GM18861 (cell line): ENCODE data around the gene FBXW10B.
"Not testable (repeated sequence)": the region's sequence is repeated elsewhere in the genome, so short reads cannot be mapped to it uniquely, and the experiment has no call there.

Experiments
- ATAC-seq: cut with Tn5 transposase; IDR thresholded peaks from one replicate; pipeline ENCODE4 v1.9.1; 2021; ENCODE audit not compliant: unreplicated experiment

Gene FBXW10B, protein sequence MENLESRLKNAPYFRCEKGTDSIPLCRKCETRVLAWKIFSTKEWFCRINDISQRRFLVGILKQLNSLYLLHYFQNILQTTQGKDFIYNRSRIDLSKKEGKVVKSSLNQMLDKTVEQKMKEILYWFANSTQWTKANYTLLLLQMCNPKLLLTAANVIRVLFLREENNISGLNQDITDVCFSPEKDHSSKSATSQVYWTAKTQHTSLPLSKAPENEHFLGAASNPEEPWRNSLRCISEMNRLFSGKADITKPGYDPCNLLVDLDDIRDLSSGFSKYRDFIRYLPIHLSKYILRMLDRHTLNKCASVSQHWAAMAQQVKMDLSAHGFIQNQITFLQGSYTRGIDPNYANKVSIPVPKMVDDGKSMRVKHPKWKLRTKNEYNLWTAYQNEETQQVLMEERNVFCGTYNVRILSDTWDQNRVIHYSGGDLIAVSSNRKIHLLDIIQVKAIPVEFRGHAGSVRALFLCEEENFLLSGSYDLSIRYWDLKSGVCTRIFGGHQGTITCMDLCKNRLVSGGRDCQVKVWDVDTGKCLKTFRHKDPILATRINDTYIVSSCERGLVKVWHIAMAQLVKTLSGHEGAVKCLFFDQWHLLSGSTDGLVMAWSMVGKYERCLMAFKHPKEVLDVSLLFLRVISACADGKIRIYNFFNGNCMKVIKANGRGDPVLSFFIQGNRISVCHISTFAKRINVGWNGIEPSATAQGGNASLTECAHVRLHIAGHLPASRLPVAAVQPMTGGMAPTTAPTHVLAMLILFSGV

DNA sequence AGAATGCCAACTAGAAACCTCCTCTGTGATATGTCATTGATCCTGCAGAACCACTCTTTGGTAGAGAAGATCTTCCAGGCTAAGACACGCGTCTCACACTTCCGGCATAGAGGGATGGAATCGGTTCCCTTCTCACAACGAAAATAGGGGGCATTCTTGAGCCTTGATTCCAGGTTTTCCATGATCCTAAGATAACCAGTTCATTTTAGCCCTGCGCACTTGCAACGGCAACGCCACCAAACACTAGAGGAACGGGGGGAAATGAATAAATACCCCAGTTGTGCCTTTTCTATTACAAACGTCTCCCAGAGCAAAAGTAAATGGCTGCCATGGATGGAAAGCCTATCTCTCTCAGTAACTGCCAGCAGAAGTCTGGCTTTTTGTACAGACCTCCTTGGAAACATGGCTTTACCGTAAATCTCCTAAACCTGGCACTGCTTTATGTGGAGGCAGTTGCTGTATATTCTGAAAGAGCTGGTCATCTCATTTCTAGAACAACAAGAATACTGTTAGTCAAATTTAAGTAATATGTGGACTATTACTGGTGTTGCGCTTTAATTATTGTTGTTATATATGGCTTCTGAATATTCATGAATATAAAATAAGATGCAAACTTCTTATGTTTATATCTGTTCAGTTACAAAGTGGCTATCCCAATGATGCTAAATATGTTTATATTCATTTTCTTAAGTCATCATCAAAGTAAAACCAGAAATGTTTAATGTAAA, at the start of gene FBXW10B:
Gene FBXW10B (minus strand): TSS at position 374 of the 728 bp plus-strand sequence. CDS start 192 bp downstream, at position 182.
- ATAC-seq: not testable (repeated sequence)

DNA sequence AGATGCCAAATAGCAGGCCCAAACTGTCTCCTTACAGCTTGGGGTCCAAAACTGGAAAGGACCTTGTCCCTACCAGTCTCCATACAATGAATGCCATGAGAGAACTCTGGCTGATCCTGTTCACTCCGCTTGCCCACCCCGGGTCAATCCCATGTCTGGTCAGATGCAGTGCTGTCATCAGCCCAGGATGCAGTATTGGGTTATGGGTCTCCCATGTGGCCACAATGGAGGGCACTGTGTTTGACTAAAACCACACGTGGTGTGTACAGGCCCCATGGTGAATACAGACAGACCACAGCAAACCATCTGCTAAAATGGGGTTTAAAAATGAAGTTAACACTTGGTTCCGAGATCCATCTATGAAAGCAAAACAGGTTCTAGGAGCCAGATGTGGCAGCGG, 44.2 kb upstream of the FBXW10B start:
- ATAC-seq: no peak

DNA sequence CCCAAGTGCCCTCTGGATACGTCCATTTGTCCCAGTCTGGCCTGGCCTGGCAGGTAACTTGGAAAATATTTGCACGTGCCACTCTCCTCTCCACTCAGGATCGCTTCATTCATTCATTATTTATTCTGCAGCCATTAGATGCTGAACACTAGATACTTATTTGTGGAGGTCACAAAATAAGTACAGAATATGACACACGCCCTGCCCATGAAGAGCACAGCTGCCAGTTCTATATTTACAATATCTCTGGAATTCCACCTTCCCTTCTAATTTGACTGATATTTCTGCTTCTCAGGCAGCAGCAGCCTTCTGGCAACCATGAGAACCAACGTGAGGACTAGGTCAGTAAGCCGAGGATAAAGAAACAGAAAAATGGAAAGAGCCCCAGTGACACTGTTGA, 43.7 kb upstream of the FBXW10B start:
- ATAC-seq: no peak

GRCh38 chr17:15662681-15663080, 43.2 kb upstream of the FBXW10B start:
- no peak for ATAC-seq

- ATAC-seq: no peak
Measured at GRCh38 chr17:15660077-15660476, 40.6 kb upstream of the FBXW10B start.

GRCh38 chr17:15659663-15660062, 40.2 kb upstream of the FBXW10B start:
- ATAC-seq: no peak

DNA sequence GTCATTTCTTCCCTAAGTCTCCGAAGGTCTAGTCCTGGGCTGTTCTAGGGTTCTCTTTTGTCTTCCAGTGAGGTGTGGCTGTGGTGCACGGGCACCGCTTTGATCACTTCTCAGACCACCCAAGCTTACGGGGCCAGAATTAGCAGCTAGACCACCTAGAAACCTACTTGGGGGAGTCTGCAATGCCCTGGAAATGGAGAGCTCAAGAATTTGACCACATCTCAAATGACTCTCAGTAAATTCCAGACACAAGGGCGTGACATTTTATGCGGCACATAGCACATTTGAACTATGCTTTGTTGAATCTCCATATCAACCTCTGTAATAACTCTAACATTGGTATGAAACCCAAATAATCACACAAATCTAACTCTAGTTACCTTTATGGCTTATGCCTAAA, 39.7 kb upstream of the FBXW10B start:
- ATAC-seq: no peak

DNA sequence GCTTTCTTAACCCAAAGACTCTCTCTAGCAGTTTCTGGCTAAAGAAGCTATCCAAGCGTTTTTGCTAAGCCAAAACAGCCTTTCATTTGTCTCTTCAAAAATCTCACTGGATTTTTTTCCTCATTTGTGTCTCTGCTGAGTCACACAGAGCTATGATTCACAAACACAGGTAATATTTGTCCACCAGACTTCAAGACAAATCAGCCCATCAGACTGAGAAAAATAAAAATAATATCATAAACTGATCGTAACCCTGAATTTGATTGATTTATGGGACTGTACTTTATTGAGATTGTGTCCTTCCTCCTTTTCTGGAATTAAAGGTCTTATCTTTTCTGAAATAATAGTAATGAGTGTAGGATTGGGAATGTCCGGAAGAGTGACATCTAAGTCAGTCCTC, 38.8 kb upstream of the FBXW10B start:
- ATAC-seq: no peak

GRCh38 chr17:15657868-15658267, 38.4 kb upstream of the FBXW10B start:
- no peak for ATAC-seq

GRCh38 chr17:15654886-15655561, 35.5 kb upstream of the FBXW10B start:
- no peak for ATAC-seq

GRCh38 chr17:15654401-15654800, 34.9 kb upstream of the FBXW10B start:
- not testable (repeated sequence) for ATAC-seq

DNA sequence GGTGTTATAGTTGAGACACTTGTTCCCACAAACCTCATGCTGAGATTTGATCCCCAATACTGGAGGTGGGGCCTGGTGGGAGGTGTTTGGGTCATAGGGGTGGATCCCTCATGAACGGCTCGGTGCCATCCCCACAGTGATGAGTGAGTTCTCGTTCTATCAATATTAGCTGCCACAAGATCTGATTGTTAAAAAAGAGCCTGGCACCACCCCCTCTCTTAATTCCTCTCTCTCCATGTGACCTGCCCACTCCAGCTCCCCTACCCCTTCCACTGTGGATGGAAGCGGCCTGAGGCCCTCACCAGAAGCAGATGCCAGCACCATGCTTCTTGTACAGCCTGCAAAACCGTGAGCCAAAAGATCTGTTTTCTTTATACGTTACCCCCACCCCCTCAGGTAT, 33.5 kb upstream of the FBXW10B start:
- no peak for ATAC-seq

GRCh38 chr17:15651583-15652110, 32.1 kb upstream of the FBXW10B start:
- ATAC-seq: peak; percentile 93

DNA sequence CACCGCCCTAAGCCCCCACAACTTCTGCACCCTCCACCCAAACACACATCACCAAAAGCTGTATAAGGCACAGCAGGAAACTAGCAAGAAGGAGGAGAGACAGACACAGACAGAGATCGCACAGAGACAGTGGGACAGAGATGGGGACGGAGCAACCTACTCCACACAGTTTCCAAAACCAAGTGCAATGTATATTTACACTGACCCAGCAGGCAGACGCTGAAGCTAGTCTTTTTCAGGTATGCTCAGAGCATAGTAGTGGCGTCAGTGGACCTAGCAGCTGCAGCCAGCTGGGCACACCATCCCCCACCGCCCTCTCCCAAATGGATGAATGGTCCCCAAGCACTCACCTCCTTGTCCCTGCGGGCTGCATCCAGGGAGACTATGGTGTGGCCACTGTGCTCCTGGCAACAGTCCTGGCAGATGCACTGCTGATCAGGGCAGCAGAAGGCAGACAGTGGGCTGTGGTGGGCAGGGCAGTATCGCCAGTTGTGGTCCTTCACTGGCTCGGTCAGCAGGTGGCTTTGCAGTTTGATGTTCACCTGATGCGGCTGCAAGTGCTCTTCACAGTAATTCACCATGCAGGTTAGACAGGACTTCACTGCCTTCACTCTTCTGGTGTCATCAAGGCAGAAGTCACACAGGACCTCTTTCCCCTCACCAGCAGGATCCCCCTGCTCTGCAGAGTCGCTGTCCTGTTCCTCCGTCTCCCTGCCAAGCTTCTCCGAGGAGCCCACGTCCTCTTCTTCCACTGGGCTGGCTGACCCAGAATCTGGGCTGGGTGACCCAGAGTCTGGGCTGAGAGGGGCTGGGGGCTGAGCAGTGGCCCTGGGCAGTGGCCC, 31.5 kb upstream of the FBXW10B start:
- no peak for ATAC-seq

- ATAC-seq: no peak
Measured at GRCh38 chr17:15649861-15650421, 30.4 kb upstream of the FBXW10B start.

GRCh38 chr17:15648386-15648785, 28.9 kb upstream of the FBXW10B start:
- ATAC-seq: no peak

GRCh38 chr17:15645942-15646312, 26.4 kb upstream of the FBXW10B start:
- ATAC-seq: not testable (repeated sequence)

DNA sequence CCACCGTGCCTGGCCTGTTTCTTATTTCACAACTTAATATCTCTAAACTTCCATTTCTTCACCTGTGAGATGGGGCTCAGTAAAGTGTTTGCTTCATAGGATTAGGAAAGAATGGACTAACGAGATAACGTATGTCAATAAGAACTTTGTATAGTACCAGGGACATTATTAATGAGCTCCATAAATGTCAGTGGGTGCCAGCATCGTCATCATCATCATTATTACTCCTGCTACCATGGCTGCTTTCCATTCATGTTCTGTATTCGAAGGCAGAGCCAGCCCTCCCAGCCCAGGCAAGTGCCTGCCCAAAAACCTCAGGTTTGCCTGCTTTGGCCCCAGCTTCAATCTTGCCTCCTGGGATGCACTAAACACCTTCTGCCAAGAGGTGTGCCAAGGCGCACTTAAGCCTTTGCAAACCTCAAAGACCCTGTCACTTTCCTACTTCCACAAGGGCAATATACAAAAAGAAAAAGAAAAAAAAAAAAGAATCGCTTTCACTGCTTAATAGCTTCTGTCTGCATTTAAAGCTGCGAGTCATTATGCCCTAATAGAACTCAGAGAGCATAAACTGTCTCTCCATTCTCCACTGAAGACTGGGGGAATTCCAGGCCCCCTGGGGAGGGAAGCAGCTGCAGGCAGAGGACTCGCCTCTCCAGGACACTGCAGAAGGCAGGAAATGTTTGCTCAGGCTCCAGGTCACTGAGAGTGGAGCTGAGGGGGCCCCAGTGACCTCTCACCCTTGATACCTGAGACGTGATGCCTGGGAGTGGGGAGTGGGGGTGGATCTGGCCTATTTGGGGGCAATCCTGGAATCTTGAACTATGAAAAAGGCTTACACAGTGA, 25.8 kb upstream of the FBXW10B start:
- ATAC-seq: not testable (repeated sequence)
